Right cardiac atrium (tissue), 5 donors: Measurements from ENCODE around the gene NDST3. TPM values are rescaled to one million over a fixed set of nuclear protein-coding genes. Genes with fewer than 3 reads are reported as not detected.

Source experiments
- ATAC-seq, 2 donors: fragments of 200-7000 bp; cut with Tn5 transposase; one replicate each; pipeline versions ENCODE4 v1.8.0 to v1.9.1; 2020; ENCODE audit warnings: moderate library complexity in 2 of 2, mild to moderate bottlenecking in 1 of 2
- DNase-seq, 3 donors: peaks; one replicate each; pipeline ENCODE4 v3.0.0-alpha.2; 2020
- H3K27ac ChIP-seq: one replicate; pipeline ENCODE4 v1.5.1; 2013; ENCODE audit warnings: mild to moderate bottlenecking, low read length, control low read depth, moderate library complexity
- H3K27me3 ChIP-seq: one replicate; pipeline ENCODE4 v1.6.1; 2013; ENCODE audit not compliant: control insufficient read depth, insufficient read depth
- H3K4me1 ChIP-seq: one replicate; pipeline ENCODE4 v1.6.1; 2013; ENCODE audit warnings: low read length; ENCODE audit not compliant: control insufficient read depth, insufficient read depth
- H3K4me3 ChIP-seq: one replicate; pipeline ENCODE4 v1.5.1; 2013; ENCODE audit warnings: low read length, control low read depth
- H3K9me3 ChIP-seq: one replicate; pipeline ENCODE4 v1.6.1; 2013; ENCODE audit warnings: low read length; ENCODE audit not compliant: control insufficient read depth
- WGBS: extraction: QIAGEN DNeasy Blood & Tissue Kit; methylation state at CpG from one replicate; pipeline ENCODE4 v1.1.7; 2013; 5-methylcytosine and 5-hydroxymethylcytosine counted together
- intact Hi-C, 4 donors: fragments of 100-400 bp; cut with DNase I; formaldehyde crosslinking; loops; one replicate each; pipeline versions ENCODE4 v1.11.0 to v1.14.0; 2022 to 2023
- long read RNA-seq, 4 donors: library from polyadenylated mRNA; unstranded; transcript quantifications; one replicate each; pipeline ENCODE4 v2.0.0, GENCODE V29; 2020 to 2021
- polyA plus RNA-seq: library from polyadenylated mRNA; stranded (reverse); fragments of 200-250 nt; gene quantifications from one replicate; pipeline ENCODE4 v1.2.3, GENCODE V29; 2013
- total RNA-seq, 4 donors: library from RNA; stranded (reverse); fragmentation: NEBNext Ultra II Directional; extraction: Animal tissue kit (Norgen Biotek cat#: 25700); gene quantifications; one replicate each; pipeline ENCODE4 v1.2.1, GENCODE V29; 2021
- donor health status: healthy with polysubstance abuse.
- donor health status: DM: no; HTN: yes; CAD: no.
- donor health status: DM: no; HTN: no; CAD: no.
- donor health status: DM: no; HTN: yes; CAD: no; lungs with severe emphysema.
- donor health status: DM: yes; HTN: yes; CAD: no.

NDST3 gene
- under 1 TPM in 1 of 4 donors, not detected in 3; 0.20 TPM for total RNA-seq
- 0.02 TPM for polyA plus RNA-seq
- long read RNA-seq, donor 1, partial matches to known transcripts: 0 of 1 reads
- long read RNA-seq, donor 1, other reads (novel, unspliced or antisense): 0 of 1 reads
- long read RNA-seq, donor 2: 0 reads
- long read RNA-seq, donor 3: 0 reads
- long read RNA-seq, donor 4: 0 reads

- H3K4me1 ChIP-seq: no peaks in the 10 kb centered on the region
- intact Hi-C loops: no loop called here
- H3K4me3 ChIP-seq: peak within 1 kb of the TSS; percentile 45
- H3K27ac ChIP-seq: no peak within 1 kb of the TSS
- H3K27me3 ChIP-seq: peaks cover 8% of the 10 kb centered on the region
- peak; percentile 20 to 71 (median 30) for DNase-seq
- H3K9me3 ChIP-seq: no peaks in the 10 kb centered on the region
- 16% methylated on average over 11 of the region's 11 CpGs for WGBS
- ATAC-seq: peak; percentile 31 to 75
These were observed at the start of gene NDST3 for GRCh38 chr4:118034053-118034785. TSS of gene NDST3 (plus strand) at chr4:118034486. CDS start at chr4:118053911, 19,425 bp downstream.

- ATAC-seq (no peak), DNase-seq (no peak)
- no peaks in the 10 kb centered on the region for H3K9me3 ChIP-seq
- no peaks in the 10 kb centered on the region for H3K4me1 ChIP-seq
- H3K4me3 ChIP-seq: no peak overlapping the region
- intact Hi-C loops: no loop called here
- 46% methylated on average over 2 of the region's 2 CpGs for WGBS
- no peaks in the 10 kb centered on the region for H3K27me3 ChIP-seq
- no peak overlapping the region for H3K27ac ChIP-seq
These were observed 48.0 kb upstream of the NDST3 start for GRCh38 chr4:117986321-117986720.

GRCh38 chr4:117987464-117987863, 46.8 kb upstream of the NDST3 start:
- Histone ChIP-seq H3K9me3 (no peaks in the 10 kb centered on the region), H3K4me3 (no peak overlapping the region), H3K27me3 (no peaks in the 10 kb centered on the region), H3K27ac (no peak overlapping the region), H3K4me1 (no peaks in the 10 kb centered on the region)
- intact Hi-C loops: no loop called here
- no peak for ATAC-seq
- DNase-seq: no peak
- whole genome bisulfite sequencing: 19% methylated on average over 1 of the region's 1 CpG

GRCh38 chr4:117996891-117997290, 37.4 kb upstream of the NDST3 start:
- Histone ChIP-seq H3K4me3 (no peak overlapping the region), H3K27ac (no peak overlapping the region), H3K9me3 (no peaks in the 10 kb centered on the region), H3K27me3 (no peaks in the 10 kb centered on the region), H3K4me1 (no peaks in the 10 kb centered on the region)
- 87% methylated on average over 2 of the region's 2 CpGs for WGBS
- intact Hi-C loops: no loop called here
- DNase-seq (no peak), ATAC-seq (no peak)

GRCh38 chr4:118004088-118004487, 30.2 kb upstream of the NDST3 start:
- H3K27ac ChIP-seq: no peak overlapping the region
- intact Hi-C loops: no loop called here
- DNase-seq: no peak
- WGBS: 89% methylated on average over 2 of the region's 2 CpGs
- no peak overlapping the region for H3K4me3 ChIP-seq
- H3K4me1 ChIP-seq: no peaks in the 10 kb centered on the region
- H3K27me3 ChIP-seq: no peaks in the 10 kb centered on the region
- no peaks in the 10 kb centered on the region for H3K9me3 ChIP-seq
- no peak for ATAC-seq

- ATAC-seq (no peak), DNase-seq (no peak)
- intact Hi-C loops: no loop called here
- Histone ChIP-seq H3K4me3 (no peak overlapping the region), H3K27me3 (no peaks in the 10 kb centered on the region), H3K9me3 (no peaks in the 10 kb centered on the region), H3K27ac (no peak overlapping the region), H3K4me1 (no peaks in the 10 kb centered on the region)
- 76% methylated on average over 3 of the region's 3 CpGs for WGBS
These were observed 28.4 kb upstream of the NDST3 start for GRCh38 chr4:118005883-118006282.

- Histone ChIP-seq H3K4me1 (no peaks in the 10 kb centered on the region), H3K27me3 (no peaks in the 10 kb centered on the region), H3K4me3 (no peak overlapping the region), H3K27ac (no peak overlapping the region), H3K9me3 (no peaks in the 10 kb centered on the region)
- DNase-seq (no peak), ATAC-seq (no peak)
- 86% methylated on average over 2 of the region's 2 CpGs for WGBS
- intact Hi-C loops: no loop called here
These were observed 22.1 kb upstream of the NDST3 start for GRCh38 chr4:118012142-118012541.

GRCh38 chr4:118014831-118015230, 19.5 kb upstream of the NDST3 start:
- H3K9me3 ChIP-seq: no peaks in the 10 kb centered on the region
- intact Hi-C loops: no loop called here
- ATAC-seq: no peak
- WGBS: 93% methylated on average over 3 of the region's 3 CpGs
- no peaks in the 10 kb centered on the region for H3K27me3 ChIP-seq
- no peaks in the 10 kb centered on the region for H3K4me1 ChIP-seq
- H3K4me3 ChIP-seq: no peak overlapping the region
- H3K27ac ChIP-seq: no peak overlapping the region
- no peak for DNase-seq

GRCh38 chr4:118018381-118019145, 15.7 kb upstream of the NDST3 start:
- Histone ChIP-seq H3K4me3 (no peak overlapping the region), H3K27ac (no peak overlapping the region), H3K9me3 (no peaks in the 10 kb centered on the region), H3K27me3 (no peaks in the 10 kb centered on the region), H3K4me1 (no peaks in the 10 kb centered on the region)
- ATAC-seq (no peak), DNase-seq (no peak)
- intact Hi-C loops: no loop called here

- Histone ChIP-seq H3K4me3 (no peak overlapping the region), H3K4me1 (no peaks in the 10 kb centered on the region), H3K27ac (no peak overlapping the region), H3K9me3 (no peaks in the 10 kb centered on the region), H3K27me3 (no peaks in the 10 kb centered on the region)
- no peak for ATAC-seq
- intact Hi-C loops: no loop called here
- no peak for DNase-seq
- WGBS: 52% methylated on average over 1 of the region's 1 CpG
These were observed 7.5 kb upstream of the NDST3 start for GRCh38 chr4:118026806-118027205.

- Histone ChIP-seq H3K4me1 (no peaks in the 10 kb centered on the region), H3K4me3 (no peak overlapping the region), H3K27ac (no peak overlapping the region), H3K27me3 (peaks cover 6% of the 10 kb centered on the region), H3K9me3 (no peaks in the 10 kb centered on the region)
- intact Hi-C loops: no loop called here
- ATAC-seq: no peak
- no peak for DNase-seq
- WGBS: 86% methylated on average over 1 of the region's 1 CpG
These were observed 5.1 kb upstream of the NDST3 start for GRCh38 chr4:118029224-118029623.
